Stimulated activated CD8-positive, alpha-beta memory T cell treated with anti-CD3 and anti-CD28 coated beads, Interleukin-4, amount 100 ng/mL, for 24 hours (primary cell): ENCODE data around the gene MAK.
"Not testable (repeated sequence)": the region's sequence is repeated elsewhere in the genome, so short reads cannot be mapped to it uniquely, and the experiment has no call there.

Source experiments
- DNase-seq: peaks from one replicate; pipeline ENCODE4 v3.0.0-alpha.2; 2020; ENCODE audit warnings: low read depth

MAK gene

GRCh38 chr6:10854922-10855632 is 16.7 kb upstream of the MAK start:
- no peak for DNase-seq

- DNase-seq = not testable (repeated sequence)
These were observed 15.5 kb upstream of the MAK start for GRCh38 chr6:10853849-10854300.

- no peak for DNase-seq
These were observed 14.1 kb upstream of the MAK start for GRCh38 chr6:10852361-10852960.

GRCh38 chr6:10850728-10851127 is 12.4 kb upstream of the MAK start:
- no peak for DNase-seq

GRCh38 chr6:10849901-10850300 is 11.6 kb upstream of the MAK start:
- no peak for DNase-seq

GRCh38 chr6:10847684-10848083 is 9.3 kb upstream of the MAK start:
- no peak for DNase-seq

GRCh38 chr6:10843554-10843953 is 5.2 kb upstream of the MAK start:
- no peak for DNase-seq

- DNase-seq = no peak
These were observed 525 bp upstream of the MAK start for GRCh38 chr6:10838794-10839333.

GRCh38 chr6:10837622-10837994 is 731 bp downstream of the MAK start:
- DNase-seq = no peak

GRCh38 chr6:10837009-10837621 is 1.2 kb downstream of the MAK start:
- DNase-seq = no peak

GRCh38 chr6:10834823-10835222 is 3.5 kb downstream of the MAK start:
- no peak for DNase-seq

- DNase-seq = no peak
These were observed 6.7 kb downstream of the MAK start for GRCh38 chr6:10831609-10832008.

- DNase-seq = no peak
These were observed 13.5 kb downstream of the MAK start for GRCh38 chr6:10824819-10825218.

- no peak for DNase-seq
These were observed 14.0 kb downstream of the MAK start for GRCh38 chr6:10824297-10824696.

- DNase-seq = not testable (repeated sequence)
These were observed 24.2 kb downstream of the MAK start for GRCh38 chr6:10814176-10814575.

- no peak for DNase-seq
These were observed 29.2 kb downstream of the MAK start for GRCh38 chr6:10809098-10809497.

GRCh38 chr6:10808376-10808775 is 30.0 kb downstream of the MAK start:
- no peak for DNase-seq

GRCh38 chr6:10801224-10801848 is 37.0 kb downstream of the MAK start:
- DNase-seq = peak; percentile 33

GRCh38 chr6:10800810-10801209 is 37.5 kb downstream of the MAK start:
- no peak for DNase-seq

- DNase-seq = no peak
These were observed 44.1 kb downstream of the MAK start for GRCh38 chr6:10794239-10794638.

- DNase-seq = no peak
These were observed 44.6 kb downstream of the MAK start for GRCh38 chr6:10793695-10794094.

GRCh38 chr6:10793035-10793434 is 45.3 kb downstream of the MAK start:
- DNase-seq = no peak

- no peak for DNase-seq
These were observed 46.2 kb downstream of the MAK start for GRCh38 chr6:10792101-10792500.
